ENCODE results near the gene CDHR5. TPM values are rescaled to one million over a fixed set of nuclear protein-coding genes. Genes with fewer than 3 reads are reported as not detected.

The CDHR5 gene
- total RNA-seq, 3 donors from 2014 or later: 6.2 TPM; not detected in 2

DNA sequence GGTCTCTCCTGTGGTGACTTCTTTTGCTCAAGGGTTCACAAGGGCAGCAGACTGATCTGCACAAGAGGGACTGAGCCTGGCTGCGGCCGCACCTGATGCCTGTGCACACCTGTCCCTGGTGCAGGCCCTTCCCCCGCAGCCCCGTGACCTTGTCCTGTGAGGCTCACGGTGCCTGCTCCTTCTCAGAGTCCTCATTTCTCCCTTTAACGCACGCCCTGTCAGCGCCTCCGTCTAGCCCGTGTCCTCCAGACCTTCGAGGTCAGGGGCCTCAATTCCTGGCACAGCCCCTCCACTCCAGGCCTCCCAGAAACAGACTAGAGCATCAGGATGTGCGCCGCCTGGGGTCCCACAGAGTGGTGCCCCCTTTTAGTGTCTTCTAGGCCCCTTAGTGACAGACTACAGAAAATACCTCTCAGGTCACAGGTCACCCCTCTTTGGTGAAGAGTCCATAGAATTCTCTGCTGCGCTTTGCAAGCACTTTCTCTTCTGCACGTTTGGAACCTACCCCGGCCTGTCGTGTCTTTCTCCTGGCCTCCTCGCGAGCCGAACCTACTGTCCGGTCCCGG is 11.3 kb upstream of the CDHR5 start:
- no peak for DNase-seq (ENCODE audit: low spot score in 2 of 2)
- H3K36me3 ChIP-seq: no peaks in the 10 kb centered on the region
- H3K4me1 ChIP-seq: peaks cover 0 to 14% of the 10 kb centered on the region in 2 donors
- no peak overlapping the region for H3K27ac ChIP-seq
- intact Hi-C loops (cut with DNase I; ENCODE audit: low total_unique reads): no loop called here
- no peak overlapping the region for H3K4me3 ChIP-seq
- peaks cover 9% of the 10 kb centered on the region in 2 donors for H3K27me3 ChIP-seq
- H3K9me3 ChIP-seq: no peaks in the 10 kb centered on the region
- TF ChIP-seq POLR2A (IDR thresholded peaks at IDR 0.05): no peak
- no peak for TF ChIP-seq POLR2AphosphoS5 (IDR thresholded peaks at IDR 0.05)
- no peak for TF ChIP-seq CTCF (IDR thresholded peaks at IDR 0.05)

DNA sequence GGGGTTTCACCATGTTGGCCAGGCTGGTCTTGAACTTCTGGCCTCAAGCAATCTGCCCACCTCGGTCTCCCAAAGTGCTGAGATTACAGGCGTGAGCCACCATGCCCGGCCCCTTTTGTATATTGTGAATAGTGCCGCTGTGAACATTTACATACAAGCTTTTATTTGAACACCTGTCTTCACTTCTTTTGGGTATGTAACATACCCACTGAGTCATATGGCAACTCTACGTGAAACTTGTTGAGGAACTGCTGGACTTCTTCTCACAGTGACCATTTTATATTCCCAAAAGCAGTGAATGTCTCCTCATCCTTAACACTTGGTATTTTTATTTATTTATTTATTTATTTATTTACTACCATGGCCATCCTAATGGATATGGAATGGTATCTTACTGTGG is 6.1 kb upstream of the CDHR5 start:
- no peak overlapping the region for H3K4me3 ChIP-seq
- no peaks in the 10 kb centered on the region for H3K36me3 ChIP-seq
- H3K27me3 ChIP-seq: peaks cover 0 to 5% of the 10 kb centered on the region in 2 donors
- H3K4me1 ChIP-seq: no peaks in the 10 kb centered on the region
- TF ChIP-seq POLR2AphosphoS5 (IDR thresholded peaks at IDR 0.05) (no peak), CTCF (IDR thresholded peaks at IDR 0.05) (no peak), POLR2A (IDR thresholded peaks at IDR 0.05) (no peak)
- no peak overlapping the region for H3K27ac ChIP-seq
- DNase-seq (ENCODE audit: low spot score in 2 of 2): no peak
- intact Hi-C loops (cut with DNase I; ENCODE audit: low total_unique reads): no loop called here
- peaks cover 0 to 3% of the 10 kb centered on the region in 2 donors for H3K9me3 ChIP-seq

DNA sequence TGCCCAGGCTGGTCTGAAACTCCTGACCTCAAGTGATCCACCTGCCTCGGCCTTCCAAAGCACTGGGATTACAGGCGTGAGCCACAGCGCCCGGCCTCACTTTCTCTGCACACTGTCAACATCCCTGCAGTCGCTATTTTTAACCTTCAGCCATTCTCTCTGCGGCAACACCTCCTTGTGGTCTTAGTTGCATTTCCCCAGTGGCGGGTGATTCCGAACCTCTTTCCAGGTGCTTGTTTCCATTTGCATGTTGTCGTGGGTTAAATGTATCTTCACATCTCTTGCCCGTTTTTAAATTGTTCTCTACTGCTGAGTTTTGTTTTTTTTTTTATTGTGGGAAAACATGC is 4.5 kb upstream of the CDHR5 start:
- intact Hi-C loops (cut with DNase I; ENCODE audit: low total_unique reads): no loop called here
- Histone ChIP-seq H3K27ac (no peak overlapping the region), H3K4me3 (no peak overlapping the region), H3K4me1 (no peaks in the 10 kb centered on the region), H3K9me3 (peaks cover 0 to 3% of the 10 kb centered on the region in 2 donors), H3K36me3 (no peaks in the 10 kb centered on the region), H3K27me3 (peaks cover 0 to 5% of the 10 kb centered on the region in 2 donors)
- DNase-seq (ENCODE audit: low spot score in 2 of 2): no peak
- TF ChIP-seq CTCF (IDR thresholded peaks at IDR 0.05) (no peak), POLR2AphosphoS5 (IDR thresholded peaks at IDR 0.05) (no peak), POLR2A (IDR thresholded peaks at IDR 0.05) (no peak)

DNA sequence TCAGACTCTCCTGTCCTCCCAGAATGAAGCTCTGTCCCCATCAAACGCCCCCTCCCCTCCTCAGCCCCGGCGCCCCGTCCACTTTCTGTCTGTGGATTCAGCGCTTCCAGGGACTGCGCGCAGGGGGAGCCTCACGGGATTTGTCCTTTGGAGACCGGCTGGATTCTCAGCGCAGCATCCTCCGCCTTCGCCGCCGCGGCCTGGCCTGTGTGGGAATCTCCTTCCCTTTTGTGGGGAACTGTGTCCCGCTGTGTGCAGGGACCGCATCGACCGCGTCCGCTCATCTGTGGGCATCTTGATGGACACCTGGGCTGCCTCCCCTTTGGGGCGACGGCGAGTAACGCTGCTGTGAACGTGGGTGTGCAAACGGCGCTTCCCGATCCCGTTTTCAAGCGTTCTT is 3.3 kb upstream of the CDHR5 start:
- intact Hi-C loops (cut with DNase I; ENCODE audit: low total_unique reads): no loop called here
- peaks cover 0 to 5% of the 10 kb centered on the region in 2 donors for H3K27me3 ChIP-seq
- TF ChIP-seq POLR2AphosphoS5 (IDR thresholded peaks at IDR 0.05) (no peak), POLR2A (IDR thresholded peaks at IDR 0.05) (no peak), CTCF (IDR thresholded peaks at IDR 0.05) (no peak)
- no peak overlapping the region for H3K27ac ChIP-seq
- no peak overlapping the region for H3K4me3 ChIP-seq
- DNase-seq (ENCODE audit: low spot score in 2 of 2): no peak
- H3K36me3 ChIP-seq: no peaks in the 10 kb centered on the region
- H3K4me1 ChIP-seq: no peaks in the 10 kb centered on the region
- peaks cover 0 to 3% of the 10 kb centered on the region in 2 donors for H3K9me3 ChIP-seq

DNA sequence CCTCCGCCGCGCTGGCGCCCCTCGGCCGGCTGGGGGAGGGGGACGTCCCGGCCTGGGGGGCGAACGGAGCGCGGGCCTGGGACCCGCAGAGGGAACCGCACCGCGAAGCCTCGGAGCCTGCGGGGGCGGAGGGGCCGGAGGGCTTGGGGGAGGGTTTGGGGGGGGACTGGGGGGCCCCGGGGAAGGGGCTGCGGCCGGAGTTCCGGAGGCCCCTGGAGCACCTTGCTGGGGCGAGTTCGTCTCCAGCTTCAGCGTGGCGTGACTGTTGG is 2.5 kb upstream of the CDHR5 start:
- intact Hi-C loops (cut with DNase I; ENCODE audit: low total_unique reads): no loop called here
- Histone ChIP-seq H3K27me3 (peaks cover 0 to 5% of the 10 kb centered on the region in 2 donors), H3K9me3 (peaks cover 0 to 3% of the 10 kb centered on the region in 2 donors), H3K4me1 (no peaks in the 10 kb centered on the region), H3K4me3 (no peak overlapping the region), H3K27ac (no peak overlapping the region), H3K36me3 (no peaks in the 10 kb centered on the region)
- DNase-seq (ENCODE audit: low spot score in 2 of 2): no peak
- TF ChIP-seq POLR2AphosphoS5 (IDR thresholded peaks at IDR 0.05) (no peak), POLR2A (IDR thresholded peaks at IDR 0.05) (no peak), CTCF (IDR thresholded peaks at IDR 0.05) (no peak)

All from breast epithelium (tissue), 4 donors.